H1 (cell line): ENCODE results near the gene METTL6. TPM values are rescaled to one million over a fixed set of nuclear protein-coding genes. Genes with fewer than 3 reads are reported as not detected.

ENCODE experiments used
- CTCF ChIA-PET: fragments of 300-600 bp; sonication (Branson Sonifier 250); formaldehyde crosslinking; loops from one replicate; lab custom pipeline; 2021; ENCODE audit not compliant: partially characterized antibody; lab: Charles Lee
- POLR2A ChIA-PET: fragments of 300-600 bp; sonication (Branson Sonifier 250); formaldehyde crosslinking; loops from one replicate; lab custom pipeline; 2021; ENCODE audit warnings: inconsistent platforms; ENCODE audit not compliant: partially characterized antibody; lab: Charles Lee
- DNase-seq, 2 experiments: peaks; one replicate each; pipeline versions ENCODE4 v3.0.0 to v3.0.0-alpha.2; 2010 to 2022; ENCODE audit warnings: low spot score in 2 of 2, low read depth in 1 of 2, mixed read lengths in 1 of 2
- FAIRE-seq: peaks from 2 replicates; lab custom pipeline; 2011; peaks lifted over from hg19 to GRCh38; lab: Jason Lieb, UNC
- H2AFZ ChIP-seq: 2 replicates; pipeline ENCODE4 v1.8.1; 2012; ENCODE audit warnings: low read length, inconsistent platforms
- H2AK5ac ChIP-seq: 2 replicates; pipeline ENCODE4 v1.6.1; 2013; ENCODE audit warnings: low read depth, low read length
- H2BK120ac ChIP-seq: replicated peaks from 2 replicates; pipeline ENCODE3; 2013; ENCODE audit warnings: low read depth, low read length, inconsistent platforms
- H2BK12ac ChIP-seq: 2 replicates; pipeline ENCODE4 v1.6.1; 2013; ENCODE audit warnings: low read depth, low read length
- H2BK15ac ChIP-seq: 2 replicates; pipeline ENCODE4 v1.6.1; 2013; ENCODE audit warnings: low read length
- H2BK20ac ChIP-seq: 2 replicates; pipeline ENCODE4 v1.6.1; 2013; ENCODE audit warnings: low read length
- H2BK5ac ChIP-seq: 2 replicates; pipeline ENCODE4 v1.6.1; 2013; ENCODE audit warnings: low read depth, low read length
- H3K14ac ChIP-seq: 2 replicates; pipeline ENCODE4 v1.6.1; 2013; ENCODE audit warnings: inconsistent platforms; ENCODE audit not compliant: insufficient read length
- H3K18ac ChIP-seq: 2 replicates; pipeline ENCODE4 v1.6.1; 2013; ENCODE audit warnings: low read length; ENCODE audit errors: extremely low read depth
- H3K23ac ChIP-seq: 2 replicates; pipeline ENCODE4 v1.6.1; 2013; ENCODE audit warnings: inconsistent platforms; ENCODE audit not compliant: insufficient read length
- H3K23me2 ChIP-seq: 2 replicates; pipeline ENCODE4 v1.6.1; 2013; ENCODE audit warnings: low read depth, low read length
- H3K27ac ChIP-seq: 2 replicates; pipeline ENCODE4 v1.6.1; 2011; ENCODE audit warnings: low read depth, low read length, inconsistent platforms
- H3K27me3 ChIP-seq, 4 experiments: replicated peaks in 1 of 4; 1 replicate in 1 of 4; 2 replicates in 3 of 4; pipeline versions ENCODE4 v1.6.1 to v1.8.1; 2011 to 2013; ENCODE audit warnings: low read length in 3 of 4, mild to moderate bottlenecking in 3 of 4, inconsistent platforms in 2 of 4, mixed read lengths in 2 of 4, moderate library complexity in 1 of 4; ENCODE audit not compliant: control insufficient read depth in 3 of 4, insufficient read depth in 3 of 4; ENCODE audit errors: extremely low read depth in 1 of 4
- H3K36me3 ChIP-seq, 4 experiments: 2 replicates each; pipeline versions ENCODE4 v1.6.1 to v1.8.1; 2011 to 2013; ENCODE audit warnings: mild to moderate bottlenecking in 4 of 4, low read length in 3 of 4, moderate library complexity in 2 of 4, control low read depth in 1 of 4, inconsistent platforms in 1 of 4; ENCODE audit not compliant: insufficient read depth in 4 of 4, control insufficient read depth in 2 of 4
- H3K4ac ChIP-seq: replicated peaks from 2 replicates; pipeline ENCODE3; 2013; ENCODE audit warnings: low read length, low read depth, mixed read lengths, inconsistent platforms; ENCODE audit not compliant: insufficient read length
- H3K4me1 ChIP-seq, 4 experiments: replicated peaks in 1 of 4; 1 replicate in 1 of 4; 2 replicates in 3 of 4; pipeline versions ENCODE4 v1.6.1 to v1.8.1; 2011 to 2013; ENCODE audit warnings: low read length in 3 of 4, inconsistent platforms in 2 of 4, mixed read lengths in 1 of 4; ENCODE audit not compliant: insufficient read depth in 4 of 4, control insufficient read depth in 3 of 4
- H3K4me2 ChIP-seq, 2 experiments: 2 replicates each; pipeline versions ENCODE4 v1.6.1 to v1.8.1; 2011 to 2013; ENCODE audit warnings: low read depth in 2 of 2, low read length in 2 of 2, control low read depth in 1 of 2, inconsistent platforms in 1 of 2, mild to moderate bottlenecking in 1 of 2; ENCODE audit not compliant: insufficient read depth in 1 of 2
- H3K4me3 ChIP-seq, 4 experiments: fragments of 200-600, 300-600 bp in 1 of 4; sonication (generic), shearing (Covaris generic), sonication (Bioruptor Twin) in 1 of 4; 2 replicates each; pipeline versions ENCODE4 v1.5.1 to v1.8.1; 2011 to 2016; ENCODE audit warnings: low read length in 4 of 4, low read depth in 3 of 4, control low read depth in 2 of 4, inconsistent platforms in 2 of 4, mild to moderate bottlenecking in 2 of 4, mixed read lengths in 1 of 4, moderate library complexity in 1 of 4; ENCODE audit not compliant: insufficient read depth in 2 of 4; ENCODE audit errors: extremely low read depth in 1 of 4
- H3K56ac ChIP-seq: replicated peaks from 2 replicates; pipeline ENCODE3; 2013; ENCODE audit warnings: low read depth, mild to moderate bottlenecking, mixed read lengths, low read length, inconsistent platforms; ENCODE audit not compliant: insufficient read length
- H3K79me1 ChIP-seq: 2 replicates; pipeline ENCODE4 v1.6.1; 2013; ENCODE audit warnings: low read depth, low read length, control low read depth
- H3K79me2 ChIP-seq, 2 experiments: 2 replicates each; pipeline versions ENCODE4 v1.6.1 to v1.8.1; 2012 to 2013; ENCODE audit warnings: low read length in 2 of 2, mild to moderate bottlenecking in 2 of 2, inconsistent platforms in 1 of 2; ENCODE audit not compliant: insufficient read depth in 2 of 2, control insufficient read depth in 1 of 2
- H3K9ac ChIP-seq, 4 experiments: replicated peaks in 1 of 4; 1 replicate in 1 of 4; 2 replicates in 3 of 4; pipeline versions ENCODE4 v1.6.1 to v1.8.1; 2011 to 2013; ENCODE audit warnings: low read depth in 3 of 4, low read length in 3 of 4, control low read depth in 2 of 4, mild to moderate bottlenecking in 2 of 4, moderate library complexity in 2 of 4, inconsistent platforms in 1 of 4; ENCODE audit errors: extremely low read depth in 1 of 4
- H3K9me3 ChIP-seq, 2 experiments: 2 replicates each; pipeline versions ENCODE4 v1.6.1 to v1.8.1; 2012 to 2013; ENCODE audit warnings: mild to moderate bottlenecking in 2 of 2, moderate library complexity in 2 of 2, control low read depth in 1 of 2, inconsistent platforms in 1 of 2, low read depth in 1 of 2, low read length in 1 of 2, mixed read lengths in 1 of 2; ENCODE audit not compliant: insufficient read depth in 2 of 2
- H4K20me1 ChIP-seq, 2 experiments: replicated peaks in 1 of 2; 2 replicates each; pipeline versions ENCODE3 to v1.8.1; 2011 to 2013; ENCODE audit warnings: inconsistent platforms in 2 of 2, low read length in 2 of 2, mild to moderate bottlenecking in 1 of 2; ENCODE audit not compliant: insufficient read depth in 2 of 2, control insufficient read depth in 1 of 2
- H4K5ac ChIP-seq: 2 replicates; pipeline ENCODE4 v1.6.1; 2013; ENCODE audit warnings: low read length, low read depth, mixed read lengths, inconsistent platforms; ENCODE audit not compliant: insufficient read length
- H4K8ac ChIP-seq: 2 replicates; pipeline ENCODE4 v1.8.0; 2013; ENCODE audit warnings: mild to moderate bottlenecking, moderate library complexity, low read length, inconsistent platforms; ENCODE audit not compliant: insufficient read depth; ENCODE audit errors: extremely low read depth
- H4K91ac ChIP-seq: replicated peaks from 2 replicates; pipeline ENCODE3; 2013; ENCODE audit warnings: low read length, mixed read lengths, inconsistent platforms; ENCODE audit not compliant: insufficient read length
- ATF2 ChIP-seq: IDR thresholded peaks from 2 replicates; pipeline ENCODE4 v1.6.1; 2012; ENCODE audit warnings: low read length, inconsistent platforms
- EZH2 ChIP-seq: fragments of 200-600 bp; sonication (generic); IDR thresholded peaks from 2 replicates; pipeline ENCODE4 v1.7.1; 2012; ENCODE audit warnings: low read depth, mild to moderate bottlenecking, moderate library complexity, low read length, inconsistent platforms; ENCODE audit not compliant: severe bottlenecking
- KDM1A ChIP-seq: fragments of 200-600, 300-600 bp; sonication (generic); IDR thresholded peaks from 2 replicates; pipeline ENCODE4 v1.7.1; 2016; ENCODE audit warnings: mild to moderate bottlenecking, low read length, borderline replicate concordance
- POLR2AphosphoS5 ChIP-seq: IDR thresholded peaks from 2 replicates; pipeline ENCODE4 v1.6.1; 2011; ENCODE audit warnings: low read depth, low read length
- RAD21 ChIP-seq, 2 experiments: IDR thresholded peaks in 1 of 2; conservative IDR thresholded peaks in 1 of 2; 2 replicates each; pipeline ENCODE4 v1.6.1; 2011; ENCODE audit warnings: low read depth in 2 of 2, low read length in 2 of 2, improper control_type of control experiment in 1 of 2, inconsistent platforms in 1 of 2, mild to moderate bottlenecking in 1 of 2, moderate library complexity in 1 of 2
- RBBP5 ChIP-seq: IDR thresholded peaks from 2 replicates; pipeline ENCODE4 v1.7.1; 2012; ENCODE audit warnings: low read depth, mild to moderate bottlenecking, inconsistent platforms, low read length, moderate library complexity, borderline replicate concordance
- RNF2 ChIP-seq: fragments of 200-900, 300-1000 bp; sonication (generic); IDR thresholded peaks from 2 replicates; pipeline ENCODE4 v1.7.1; 2016; ENCODE audit warnings: borderline replicate concordance, low read depth, mild to moderate bottlenecking, antibody characterized with exemption, low read length; ENCODE audit not compliant: poor library complexity, severe bottlenecking; ENCODE audit errors: missing control alignments
- RXRA ChIP-seq: IDR thresholded peaks from 2 replicates; pipeline ENCODE4 v1.6.1; 2011; ENCODE audit warnings: low read depth, mild to moderate bottlenecking, low read length, moderate library complexity; ENCODE audit not compliant: insufficient read depth
- SP4 ChIP-seq: IDR thresholded peaks from 2 replicates; pipeline ENCODE4 v1.6.1; 2012; ENCODE audit warnings: low read length, inconsistent platforms
- USF2 ChIP-seq: IDR thresholded peaks from 2 replicates; pipeline ENCODE4 v1.6.1; 2011; ENCODE audit warnings: low read length, improper control_type of control experiment
- WGBS, 2 experiments: shearing (Covaris generic) in 1 of 2; methylation state at CpG; one replicate each; pipeline versions ENCODE4 v1.1.6 to v1.1.7; 2013 to 2015; ENCODE audit warnings: low lambda C conversion rate in 2 of 2, mixed read lengths in 2 of 2, inconsistent platforms in 1 of 2, low coverage in 1 of 2, missing lambda C conversion rate in 1 of 2; ENCODE audit not compliant: insufficient replicate concordance in 2 of 2, insufficient coverage in 1 of 2, insufficient read length in 1 of 2; ENCODE audit errors: extremely low coverage in 1 of 2, missing lambda C conversion rate in 1 of 2; 5-methylcytosine and 5-hydroxymethylcytosine counted together
- polyA plus RNA-seq, 7 experiments: library from polyadenylated mRNA; depleted of rRNA in 3 of 7; stranded (reverse) in 5 of 7; unstranded in 2 of 7; fragments of >200 nt in 5 of 7; fragments of 200-250 nt in 2 of 7; gene quantifications; 1 replicate in 5 of 7; 2 replicates in 1 of 7; 4 replicates in 1 of 7; pipeline versions ENCODE4 v1.2.1 to v1.2.3, GENCODE V29; 2011 to 2013; ENCODE audit warnings: missing spikeins in 2 of 7, mixed read lengths in 2 of 7
- total RNA-seq: library from RNA; stranded (reverse); fragmentation: NEBNext Ultra II Directional; extraction: Animal tissue kit (Norgen Biotek cat#: 25700); gene quantifications from 2 replicates; pipeline ENCODE4 v1.2.1, GENCODE V29; 2021

The METTL6 gene
- total and polyA plus RNA-seq, 2 of the 8 experiments (the other 6 are each of a cell fraction or from before 2014, with no cell fraction given), result 18.4 to 20.0 TPM

- Histone ChIP-seq H2BK15ac (no peak overlapping the region), H2BK12ac (no peak overlapping the region), H3K79me2 (no peaks in the 10 kb centered on the region), H2BK20ac (no peak overlapping the region), H3K4me3 (no peak overlapping the region), H4K8ac (no peak overlapping the region; the same call in 1 of the 2 replicates), H2BK120ac (no peak overlapping the region), H3K23me2 (no peaks in the 10 kb centered on the region), H4K5ac (no peak overlapping the region), H3K27ac (no peak overlapping the region), H3K56ac (no peak overlapping the region), H4K20me1 (no peaks in the 10 kb centered on the region), H2BK5ac (no peak overlapping the region), H3K27me3 (no peaks in the 10 kb centered on the region), H3K36me3 (no peaks in the 10 kb centered on the region), H3K4me1 (no peaks in the 10 kb centered on the region), H2AK5ac (no peak overlapping the region), H3K9me3 (no peaks in the 10 kb centered on the region), H3K14ac (no peak overlapping the region), H3K4ac (peak overlapping the region; percentile 44), H3K23ac (no peak overlapping the region), H3K79me1 (no peaks in the 10 kb centered on the region), H3K4me2 (no peak overlapping the region), H3K9ac (no peak overlapping the region), H4K91ac (no peak overlapping the region), H2AFZ (no peak overlapping the region), H3K18ac (no peak overlapping the region)
- ChIA-PET POLR2A (interaction anchor here (1.0 kb wide), 1 partner anchor 19 kb away, joined by 3 read pairs; no protein-coding TSS in a partner anchor), CTCF (interaction anchor here (0.6 to 1.6 kb wide), 3 partner anchors 16 to 79 kb away, joined by 3 to 6 read pairs (median 3); no protein-coding TSS in a partner anchor)
- 89% methylated on average over 8 of the region's 8 CpGs; no CpG with 5 or more reads in 1 of the 2 experiments for WGBS, 2 experiments
- no peak for FAIRE-seq
- no peak for DNase-seq
- no peak for TF ChIP-seq RAD21 (IDR thresholded peaks at IDR 0.05 in 1 of 2, conservative IDR thresholded peaks at IDR 0.05 in 1 of 2; ENCODE audit: low read depth in 2 of 2, low read length in 2 of 2)
- no peak for TF ChIP-seq SP4
- TF ChIP-seq EZH2, result no peak
- no peak for TF ChIP-seq RBBP5
- TF ChIP-seq USF2, result no peak
- TF ChIP-seq ATF2, result no peak
- TF ChIP-seq POLR2AphosphoS5, result no peak
- no peak for TF ChIP-seq RNF2
- no peak for TF ChIP-seq KDM1A
- TF ChIP-seq RXRA, result no peak
Observed at GRCh38 chr3:15453501-15453900, 26.2 kb upstream of the METTL6 start.
